HEK293 (cell line): Measurements from ENCODE around the gene L3MBTL4.

ENCODE experiments used
- OSR2 ChIP-seq: fragments of 450-650 bp; formaldehyde crosslinking; IDR thresholded peaks from 2 replicates; pipeline ENCODE4 v1.5.1; 2016; ENCODE audit warnings: missing biosample characterization, missing genetic modification characterization
- ZBTB17 ChIP-seq: fragments of 450-650 bp; formaldehyde crosslinking; IDR thresholded peaks from 2 replicates; pipeline ENCODE4 v1.5.1; 2016; ENCODE audit warnings: missing biosample characterization, missing genetic modification characterization
- ZNF114 ChIP-seq: fragments of 450-650 bp; formaldehyde crosslinking; IDR thresholded peaks from 2 replicates; pipeline ENCODE4 v1.5.0; 2017; ENCODE audit warnings: missing biosample characterization, missing genetic modification characterization
- ZNF133 ChIP-seq: fragments of 450-650 bp; formaldehyde crosslinking; IDR thresholded peaks from 2 replicates; pipeline ENCODE4 v1.5.1; 2016; ENCODE audit warnings: missing biosample characterization, missing genetic modification characterization
- ZNF280D ChIP-seq: fragments of 450-650 bp; formaldehyde crosslinking; IDR thresholded peaks from 2 replicates; pipeline ENCODE4 v1.5.1; 2016; ENCODE audit warnings: missing biosample characterization, missing genetic modification characterization
- ZNF621 ChIP-seq: fragments of 450-650 bp; formaldehyde crosslinking; IDR thresholded peaks from 2 replicates; pipeline ENCODE4 v1.5.1; 2017; ENCODE audit warnings: missing biosample characterization, missing genetic modification characterization
- TF ChIP-seq, protein P1 (sequence below): fragments of 450-650 bp; formaldehyde crosslinking; IDR thresholded peaks from 2 replicates; pipeline ENCODE4 v1.5.1; 2016; ENCODE audit warnings: missing biosample characterization, missing genetic modification characterization

GRCh38 chr18:6219116-6219717 lies 195.5 kb downstream of the L3MBTL4 start:
- TF ChIP-seq, protein P1, sequence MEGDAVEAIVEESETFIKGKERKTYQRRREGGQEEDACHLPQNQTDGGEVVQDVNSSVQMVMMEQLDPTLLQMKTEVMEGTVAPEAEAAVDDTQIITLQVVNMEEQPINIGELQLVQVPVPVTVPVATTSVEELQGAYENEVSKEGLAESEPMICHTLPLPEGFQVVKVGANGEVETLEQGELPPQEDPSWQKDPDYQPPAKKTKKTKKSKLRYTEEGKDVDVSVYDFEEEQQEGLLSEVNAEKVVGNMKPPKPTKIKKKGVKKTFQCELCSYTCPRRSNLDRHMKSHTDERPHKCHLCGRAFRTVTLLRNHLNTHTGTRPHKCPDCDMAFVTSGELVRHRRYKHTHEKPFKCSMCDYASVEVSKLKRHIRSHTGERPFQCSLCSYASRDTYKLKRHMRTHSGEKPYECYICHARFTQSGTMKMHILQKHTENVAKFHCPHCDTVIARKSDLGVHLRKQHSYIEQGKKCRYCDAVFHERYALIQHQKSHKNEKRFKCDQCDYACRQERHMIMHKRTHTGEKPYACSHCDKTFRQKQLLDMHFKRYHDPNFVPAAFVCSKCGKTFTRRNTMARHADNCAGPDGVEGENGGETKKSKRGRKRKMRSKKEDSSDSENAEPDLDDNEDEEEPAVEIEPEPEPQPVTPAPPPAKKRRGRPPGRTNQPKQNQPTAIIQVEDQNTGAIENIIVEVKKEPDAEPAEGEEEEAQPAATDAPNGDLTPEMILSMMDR (tag by site-specific recombination) = no peak
- TF ChIP-seq ZNF133 (tag by site-specific recombination) (no peak), ZBTB17 (no peak), OSR2 (tag by site-specific recombination) (no peak), ZNF621 (tag by site-specific recombination) (no peak), ZNF114 (tag by site-specific recombination) (no peak), ZNF280D (tag by site-specific recombination) (no peak)
